HepG2 (cell line): Measurements from ENCODE around the gene NOTUM. TPM values are rescaled to one million over a fixed set of nuclear protein-coding genes. Genes with fewer than 3 reads are reported as not detected.

ENCODE experiments used
- CREB1 ChIP-seq, 2 experiments: fragments of 450-650 bp in 1 of 2; IDR thresholded peaks; 2 replicates each; pipeline ENCODE4 v1.6.1; 2016 to 2017; ENCODE audit warnings: control low read depth in 1 of 2, mild to moderate bottlenecking in 1 of 2, missing compliant biosample characterization in 1 of 2, missing genetic modification characterization in 1 of 2
- ELF1 ChIP-seq: sonication (generic); formaldehyde crosslinking; IDR thresholded peaks from 2 replicates; pipeline ENCODE4 v1.4.0; 2020; ENCODE audit warnings: missing genetic modification reagents
- FOSL1 ChIP-seq: sonication (generic); formaldehyde crosslinking; IDR thresholded peaks from 2 replicates; pipeline ENCODE4 v1.9.0; 2021; ENCODE audit warnings: missing genetic modification reagents, borderline replicate concordance
- FOXC1 ChIP-seq: sonication (generic); formaldehyde crosslinking; IDR thresholded peaks from 2 replicates; pipeline ENCODE4 v1.8.0; 2022; ENCODE audit warnings: mild to moderate bottlenecking, missing genetic modification reagents, borderline replicate concordance
- FOXJ3 ChIP-seq: sonication (generic); formaldehyde crosslinking; IDR thresholded peaks from 2 replicates; pipeline ENCODE4 v1.4.0; 2020; ENCODE audit warnings: missing genetic modification reagents, mild to moderate bottlenecking, borderline replicate concordance
- NFATC3 ChIP-seq: sonication (generic); formaldehyde crosslinking; IDR thresholded peaks from 2 replicates; pipeline ENCODE4 v1.5.1; 2020; ENCODE audit warnings: mild to moderate bottlenecking, missing genetic modification reagents
- RORA ChIP-seq: sonication (generic); formaldehyde crosslinking; IDR thresholded peaks from 2 replicates; pipeline ENCODE4 v1.5.0; 2020; ENCODE audit warnings: mild to moderate bottlenecking, missing genetic modification reagents, moderate library complexity
- ZC3H4 ChIP-seq: sonication (generic); formaldehyde crosslinking; IDR thresholded peaks from 2 replicates; pipeline ENCODE4 v1.4.0; 2020; ENCODE audit warnings: missing genetic modification reagents, borderline replicate concordance
- ZNF24 ChIP-seq: fragments of 450-650 bp; IDR thresholded peaks from 2 replicates; pipeline ENCODE4 v1.6.1; 2017; ENCODE audit warnings: antibody characterized with exemption, mild to moderate bottlenecking
- ZNF510 ChIP-seq: sonication (generic); formaldehyde crosslinking; IDR thresholded peaks from 2 replicates; pipeline ENCODE4 v1.4.0; 2020; ENCODE audit warnings: low read depth, mild to moderate bottlenecking, missing genetic modification reagents
- ZNF574 ChIP-seq: sonication (generic); formaldehyde crosslinking; IDR thresholded peaks from 2 replicates; pipeline ENCODE4 v1.4.0; 2020; ENCODE audit warnings: missing genetic modification reagents
- ZNF691 ChIP-seq: sonication (generic); formaldehyde crosslinking; IDR thresholded peaks from 2 replicates; pipeline ENCODE4 v1.4.0; 2020; ENCODE audit warnings: missing genetic modification reagents, low read depth, mild to moderate bottlenecking, borderline replicate concordance
- polyA plus RNA-seq, 8 experiments: library from polyadenylated mRNA; depleted of rRNA in 3 of 8; stranded (reverse) in 7 of 8; unstranded in 1 of 8; fragments of >200 nt; fragmentation: Illumina TruSeq in 4 of 8; extraction: Trizol in 4 of 8; gene quantifications; 2 replicates each; pipeline versions ENCODE4 v1.2.1 to v1.2.3, GENCODE V29; 2011 to 2016; ENCODE audit warnings: low read depth in 4 of 8, missing spikeins in 1 of 8, mixed read lengths in 1 of 8; ENCODE audit not compliant: insufficient read depth in 1 of 8
- total RNA-seq, 5 experiments: library from RNA; depleted of rRNA; stranded (reverse); fragments of >200 nt; fragmentation: Illumina TruSeq; extraction: Trizol; gene quantifications; 2 replicates each; pipeline ENCODE4 v1.2.3, GENCODE V29; 2016; ENCODE audit warnings: low read depth in 1 of 5
- TF ChIP-seq, protein P1 (sequence below): sonication (generic); formaldehyde crosslinking; IDR thresholded peaks from 2 replicates; pipeline ENCODE4 v1.8.1; 2023; ENCODE audit warnings: mild to moderate bottlenecking, missing genetic modification reagents
- TF ChIP-seq, protein P2 (sequence below): sonication (generic); formaldehyde crosslinking; IDR thresholded peaks from 2 replicates; pipeline ENCODE4 v1.5.1; 2020; ENCODE audit warnings: mild to moderate bottlenecking, missing genetic modification reagents, moderate library complexity
- TF ChIP-seq, protein P3 (sequence below): sonication (generic); formaldehyde crosslinking; IDR thresholded peaks from 2 replicates; pipeline ENCODE4 v1.4.0; 2020; ENCODE audit warnings: missing genetic modification reagents

Gene NOTUM
- total and polyA plus RNA-seq, 2 of the 13 experiments (the other 11 are each of a cell fraction or from before 2014, with no cell fraction given) = 150 to 160 TPM

GRCh38 chr17:81998691-81999438, 37.9 kb upstream of the NOTUM start (continued):
- TF ChIP-seq, protein P1, sequence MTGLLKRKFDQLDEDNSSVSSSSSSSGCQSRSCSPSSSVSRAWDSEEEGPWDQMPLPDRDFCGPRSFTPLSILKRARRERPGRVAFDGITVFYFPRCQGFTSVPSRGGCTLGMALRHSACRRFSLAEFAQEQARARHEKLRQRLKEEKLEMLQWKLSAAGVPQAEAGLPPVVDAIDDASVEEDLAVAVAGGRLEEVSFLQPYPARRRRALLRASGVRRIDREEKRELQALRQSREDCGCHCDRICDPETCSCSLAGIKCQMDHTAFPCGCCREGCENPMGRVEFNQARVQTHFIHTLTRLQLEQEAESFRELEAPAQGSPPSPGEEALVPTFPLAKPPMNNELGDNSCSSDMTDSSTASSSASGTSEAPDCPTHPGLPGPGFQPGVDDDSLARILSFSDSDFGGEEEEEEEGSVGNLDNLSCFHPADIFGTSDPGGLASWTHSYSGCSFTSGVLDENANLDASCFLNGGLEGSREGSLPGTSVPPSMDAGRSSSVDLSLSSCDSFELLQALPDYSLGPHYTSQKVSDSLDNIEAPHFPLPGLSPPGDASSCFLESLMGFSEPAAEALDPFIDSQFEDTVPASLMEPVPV (CRISPR knock-in tag) = 0 out of 2 replicates have a peak, but pooled peaks have one; percentile 32
- TF ChIP-seq ZNF24 (no peak), NFATC3 (CRISPR knock-in tag) (0 out of 2 replicates have a peak, but pooled peaks have one; percentile 53), RORA (CRISPR knock-in tag) (no peak), ELF1 (CRISPR knock-in tag) (no peak), ZNF691 (CRISPR knock-in tag) (peak; percentile 73), ZC3H4 (CRISPR knock-in tag) (peak; percentile 92), FOXJ3 (CRISPR knock-in tag) (no peak), ZNF574 (0 out of 2 replicates have a peak, but pooled peaks have one; percentile 18), FOXC1 (CRISPR knock-in tag) (no peak), ZNF510 (CRISPR knock-in tag) (0 out of 2 replicates have a peak, but pooled peaks have one; percentile 14), CREB1 (IDR thresholded peaks at IDR 0.05) (no peak), CREB1 (CRISPR knock-in tag; IDR thresholded peaks at IDR 0.05) (no peak), FOSL1 (CRISPR knock-in tag) (no peak)
- TF ChIP-seq, protein P2, sequence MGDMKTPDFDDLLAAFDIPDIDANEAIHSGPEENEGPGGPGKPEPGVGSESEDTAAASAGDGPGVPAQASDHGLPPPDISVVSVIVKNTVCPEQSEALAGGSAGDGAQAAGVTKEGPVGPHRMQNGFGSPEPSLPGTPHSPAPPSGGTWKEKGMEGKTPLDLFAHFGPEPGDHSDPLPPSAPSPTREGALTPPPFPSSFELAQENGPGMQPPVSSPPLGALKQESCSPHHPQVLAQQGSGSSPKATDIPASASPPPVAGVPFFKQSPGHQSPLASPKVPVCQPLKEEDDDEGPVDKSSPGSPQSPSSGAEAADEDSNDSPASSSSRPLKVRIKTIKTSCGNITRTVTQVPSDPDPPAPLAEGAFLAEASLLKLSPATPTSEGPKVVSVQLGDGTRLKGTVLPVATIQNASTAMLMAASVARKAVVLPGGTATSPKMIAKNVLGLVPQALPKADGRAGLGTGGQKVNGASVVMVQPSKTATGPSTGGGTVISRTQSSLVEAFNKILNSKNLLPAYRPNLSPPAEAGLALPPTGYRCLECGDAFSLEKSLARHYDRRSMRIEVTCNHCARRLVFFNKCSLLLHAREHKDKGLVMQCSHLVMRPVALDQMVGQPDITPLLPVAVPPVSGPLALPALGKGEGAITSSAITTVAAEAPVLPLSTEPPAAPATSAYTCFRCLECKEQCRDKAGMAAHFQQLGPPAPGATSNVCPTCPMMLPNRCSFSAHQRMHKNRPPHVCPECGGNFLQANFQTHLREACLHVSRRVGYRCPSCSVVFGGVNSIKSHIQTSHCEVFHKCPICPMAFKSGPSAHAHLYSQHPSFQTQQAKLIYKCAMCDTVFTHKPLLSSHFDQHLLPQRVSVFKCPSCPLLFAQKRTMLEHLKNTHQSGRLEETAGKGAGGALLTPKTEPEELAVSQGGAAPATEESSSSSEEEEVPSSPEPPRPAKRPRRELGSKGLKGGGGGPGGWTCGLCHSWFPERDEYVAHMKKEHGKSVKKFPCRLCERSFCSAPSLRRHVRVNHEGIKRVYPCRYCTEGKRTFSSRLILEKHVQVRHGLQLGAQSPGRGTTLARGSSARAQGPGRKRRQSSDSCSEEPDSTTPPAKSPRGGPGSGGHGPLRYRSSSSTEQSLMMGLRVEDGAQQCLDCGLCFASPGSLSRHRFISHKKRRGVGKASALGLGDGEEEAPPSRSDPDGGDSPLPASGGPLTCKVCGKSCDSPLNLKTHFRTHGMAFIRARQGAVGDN (CRISPR knock-in tag) = peak; percentile 68
- TF ChIP-seq, protein P3, sequence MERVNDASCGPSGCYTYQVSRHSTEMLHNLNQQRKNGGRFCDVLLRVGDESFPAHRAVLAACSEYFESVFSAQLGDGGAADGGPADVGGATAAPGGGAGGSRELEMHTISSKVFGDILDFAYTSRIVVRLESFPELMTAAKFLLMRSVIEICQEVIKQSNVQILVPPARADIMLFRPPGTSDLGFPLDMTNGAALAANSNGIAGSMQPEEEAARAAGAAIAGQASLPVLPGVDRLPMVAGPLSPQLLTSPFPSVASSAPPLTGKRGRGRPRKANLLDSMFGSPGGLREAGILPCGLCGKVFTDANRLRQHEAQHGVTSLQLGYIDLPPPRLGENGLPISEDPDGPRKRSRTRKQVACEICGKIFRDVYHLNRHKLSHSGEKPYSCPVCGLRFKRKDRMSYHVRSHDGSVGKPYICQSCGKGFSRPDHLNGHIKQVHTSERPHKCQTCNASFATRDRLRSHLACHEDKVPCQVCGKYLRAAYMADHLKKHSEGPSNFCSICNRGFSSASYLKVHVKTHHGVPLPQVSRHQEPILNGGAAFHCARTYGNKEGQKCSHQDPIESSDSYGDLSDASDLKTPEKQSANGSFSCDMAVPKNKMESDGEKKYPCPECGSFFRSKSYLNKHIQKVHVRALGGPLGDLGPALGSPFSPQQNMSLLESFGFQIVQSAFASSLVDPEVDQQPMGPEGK (CRISPR knock-in tag) = 0 out of 2 replicates have a peak, but pooled peaks have one; percentile 10
